B cell (primary cell): ENCODE results near the gene ELF3. TPM values are rescaled to one million over a fixed set of nuclear protein-coding genes. Genes with fewer than 3 reads are reported as not detected.

ENCODE experiments used
- ATAC-seq: fragments of 200-7000 bp; cut with Tn5 transposase; one replicate; pipeline ENCODE4 v1.10.0; 2021; ENCODE audit warnings: low read depth, mild to moderate bottlenecking, moderate number of reproducible peaks, moderate library complexity
- CTCF ChIA-PET: fragments of 350-600 bp; sonication (Branson Sonifier 250); formaldehyde crosslinking; loops from one replicate; lab custom pipeline; 2021; ENCODE audit warnings: antibody characterized with exemption, inconsistent platforms; lab: Charles Lee
- POLR2A ChIA-PET: fragments of 350-600 bp; sonication (Branson Sonifier 250); formaldehyde crosslinking; loops from one replicate; lab custom pipeline; 2021; ENCODE audit warnings: antibody characterized with exemption; lab: Charles Lee
- DNase-seq: peaks from one replicate; pipeline ENCODE4 v3.0.0; 2013
- H2AFZ ChIP-seq: 2 replicates; pipeline ENCODE4 v1.6.1; 2012; ENCODE audit warnings: mild to moderate bottlenecking, low read depth, low read length; ENCODE audit not compliant: insufficient read depth, poor library complexity, severe bottlenecking
- H3K27ac ChIP-seq, 2 donors: 1 replicate in 1 of 2; 2 replicates in 1 of 2; pipeline ENCODE4 v1.5.1; 2012 to 2013; ENCODE audit warnings: low read length in 2 of 2, mild to moderate bottlenecking in 2 of 2, moderate library complexity in 1 of 2
- H3K27me3 ChIP-seq, 4 experiments: fragments of 200-600 bp in 1 of 4; sonication (generic) in 1 of 4; replicated peaks in 1 of 4; 1 replicate in 2 of 4; 2 replicates in 2 of 4; pipeline versions ENCODE4 v1.6.1 to v1.7.0; 2013 to 2016; ENCODE audit warnings: low read length in 3 of 4, mild to moderate bottlenecking in 2 of 4, mixed read lengths in 1 of 4, moderate library complexity in 1 of 4; ENCODE audit not compliant: insufficient read depth in 4 of 4, control insufficient read depth in 3 of 4; ENCODE audit errors: control extremely low read depth in 1 of 4
- H3K36me3 ChIP-seq, 2 experiments: replicated peaks in 1 of 2; 1 replicate in 1 of 2; 2 replicates in 1 of 2; pipeline versions ENCODE4 v1.6.1 to v1.7.1; 2013; ENCODE audit warnings: low read length in 1 of 2; ENCODE audit not compliant: insufficient read depth in 2 of 2, control insufficient read depth in 1 of 2; ENCODE audit errors: control extremely low read depth in 1 of 2, extremely low read depth in 1 of 2
- H3K4me1 ChIP-seq, 2 donors: fragments of 200-600 bp in 1 of 2; sonication (generic) in 1 of 2; 1 replicate in 1 of 2; 2 replicates in 1 of 2; pipeline versions ENCODE4 v1.5.1 to v1.6.1; 2013 to 2017; ENCODE audit warnings: low read length in 2 of 2; ENCODE audit not compliant: control insufficient read depth in 2 of 2, insufficient read depth in 2 of 2
- H3K4me2 ChIP-seq: replicated peaks from 2 replicates; pipeline ENCODE3; 2012; ENCODE audit warnings: mild to moderate bottlenecking, low read depth, low read length; ENCODE audit not compliant: poor library complexity, severe bottlenecking
- H3K4me3 ChIP-seq, 5 experiments: fragments of 200-600 bp in 1 of 5; sonication (generic) in 1 of 5; 1 replicate in 3 of 5; 2 replicates in 2 of 5; pipeline versions ENCODE4 v1.5.1 to v1.7.0; 2011 to 2016; ENCODE audit warnings: low read length in 4 of 5, mild to moderate bottlenecking in 4 of 5, low read depth in 2 of 5, control low read depth in 1 of 5, moderate library complexity in 1 of 5; ENCODE audit not compliant: insufficient read depth in 1 of 5; ENCODE audit errors: control extremely low read depth in 1 of 5, extremely low read depth in 1 of 5
- H3K79me2 ChIP-seq: fragments of 200-600 bp; sonication (generic); one replicate; pipeline ENCODE4 v1.6.0; 2016; ENCODE audit warnings: low read length; ENCODE audit not compliant: control insufficient read depth, insufficient read depth
- H3K9ac ChIP-seq: fragments of 200-600 bp; sonication (generic); 2 replicates; pipeline ENCODE4 v1.6.1; 2017; ENCODE audit warnings: mild to moderate bottlenecking, low read length, moderate library complexity
- H3K9me3 ChIP-seq, 3 donors: one replicate each; pipeline versions ENCODE4 v1.6.1 to v1.7.1; 2013; ENCODE audit warnings: low read length in 2 of 3; ENCODE audit not compliant: control insufficient read depth in 2 of 3, insufficient read depth in 1 of 3; ENCODE audit errors: control extremely low read depth in 1 of 3
- H4K20me1 ChIP-seq: 2 replicates; pipeline ENCODE4 v1.6.0; 2012; ENCODE audit warnings: mild to moderate bottlenecking, low read length; ENCODE audit not compliant: insufficient read depth, control insufficient read depth, poor library complexity, severe bottlenecking
- H3K27ac Mint-ChIP-seq: one replicate; pipeline ENCODE4 v1.8.0; 2021; ENCODE audit warnings: mixed read lengths
- H3K27me3 Mint-ChIP-seq: one replicate; pipeline ENCODE4 v1.8.0; 2021; ENCODE audit warnings: mixed read lengths
- H3K4me1 Mint-ChIP-seq: one replicate; pipeline ENCODE4 v1.8.0; 2021; ENCODE audit warnings: mixed read lengths
- H3K4me3 Mint-ChIP-seq: one replicate; pipeline ENCODE4 v1.8.0; 2021; ENCODE audit warnings: mixed read lengths
- H3K9me3 Mint-ChIP-seq: one replicate; pipeline ENCODE4 v1.8.0; 2022; ENCODE audit warnings: mixed read lengths; ENCODE audit not compliant: insufficient read depth
- EZH2 ChIP-seq: IDR thresholded peaks from 2 replicates; pipeline ENCODE4 v1.6.1; 2012; ENCODE audit warnings: borderline replicate concordance, low read depth, mild to moderate bottlenecking, moderate library complexity, low read length; ENCODE audit not compliant: insufficient read depth, poor library complexity, severe bottlenecking
- WGBS: methylation state at CpG from one replicate; pipeline ENCODE4 v1.1.5; 2013; ENCODE audit warnings: missing lambda C conversion rate; ENCODE audit not compliant: insufficient coverage; 5-methylcytosine and 5-hydroxymethylcytosine counted together
- intact Hi-C: fragments of 100-400 bp; cut with micrococcal nuclease; formaldehyde crosslinking; loops from one replicate; pipeline ENCODE4 v1.10.0; 2022
- polyA plus RNA-seq: library from polyadenylated mRNA; depleted of rRNA; stranded (reverse); fragments of >200 nt; gene quantifications from 2 replicates; pipeline ENCODE4 v1.2.3, GENCODE V29; 2012
- total RNA-seq, 2 donors: library from RNA; stranded (reverse); fragments of 120-200 nt in 1 of 2; gene quantifications; 1 replicate in 1 of 2; 2 replicates in 1 of 2; pipeline versions ENCODE4 v1.2.3 to v1.2.4, GENCODE V29; 2013 to 2022
- TF ChIP-seq, protein P1 (sequence below): fragments of 200-600 bp; IDR thresholded peaks from one replicate; pipeline ENCODE4 v1.8.0; 2022; ENCODE audit warnings: antibody characterized with exemption, mild to moderate bottlenecking

ELF3 gene
- total and polyA plus RNA-seq, 2 donors (not counting 1 experiment from before 2014, with no cell fraction given), result 1.6 to 4.0 TPM

DNA sequence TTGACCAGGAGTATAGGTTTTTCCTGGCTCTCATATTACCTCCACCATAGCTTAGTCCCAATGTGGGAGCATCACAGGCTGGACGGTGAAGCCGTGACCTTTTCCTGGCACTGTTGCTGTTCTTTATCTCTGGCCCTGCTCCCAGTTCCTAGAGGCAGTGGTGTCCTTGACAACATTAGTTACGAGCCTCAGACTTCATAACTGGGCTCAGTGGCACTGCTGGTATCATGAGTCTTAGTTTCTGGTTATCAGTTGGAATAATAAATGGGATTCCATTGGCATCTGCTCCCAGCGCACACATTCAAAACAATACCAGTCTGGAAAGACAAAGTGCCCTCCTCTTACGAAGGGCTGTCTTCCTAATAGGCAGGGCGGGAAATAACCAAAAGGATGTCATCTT is 20.0 kb upstream of the ELF3 start:
- Histone ChIP-seq H3K4me2 (no peak overlapping the region), H4K20me1 (no peaks in the 10 kb centered on the region), H3K27ac (no peak overlapping the region), H3K4me3 (no peak overlapping the region), H3K36me3 (peaks cover 0 to 36% of the 10 kb centered on the region in 2 experiments), H3K9me3 (no peaks in the 10 kb centered on the region), H3K79me2 (no peaks in the 10 kb centered on the region), H2AFZ (no peak overlapping the region), H3K27me3 (no peaks in the 10 kb centered on the region), H3K9ac (no peak overlapping the region), H3K4me1 (no peaks in the 10 kb centered on the region)
- Mint-ChIP-seq H3K9me3 (no peaks in the 10 kb centered on the region), H3K4me1 (peaks cover 4% of the 10 kb centered on the region), H3K4me3 (no peak overlapping the region), H3K27me3 (no peaks in the 10 kb centered on the region), H3K27ac (no peak overlapping the region)
- ATAC-seq (no peak), DNase-seq (no peak)
- intact Hi-C loops, result no loop called here
- 100% methylated on average over 2 of the region's 6 CpGs for WGBS
- ChIA-PET CTCF (no interaction called here), POLR2A (no interaction called here)
- TF ChIP-seq, protein P1, sequence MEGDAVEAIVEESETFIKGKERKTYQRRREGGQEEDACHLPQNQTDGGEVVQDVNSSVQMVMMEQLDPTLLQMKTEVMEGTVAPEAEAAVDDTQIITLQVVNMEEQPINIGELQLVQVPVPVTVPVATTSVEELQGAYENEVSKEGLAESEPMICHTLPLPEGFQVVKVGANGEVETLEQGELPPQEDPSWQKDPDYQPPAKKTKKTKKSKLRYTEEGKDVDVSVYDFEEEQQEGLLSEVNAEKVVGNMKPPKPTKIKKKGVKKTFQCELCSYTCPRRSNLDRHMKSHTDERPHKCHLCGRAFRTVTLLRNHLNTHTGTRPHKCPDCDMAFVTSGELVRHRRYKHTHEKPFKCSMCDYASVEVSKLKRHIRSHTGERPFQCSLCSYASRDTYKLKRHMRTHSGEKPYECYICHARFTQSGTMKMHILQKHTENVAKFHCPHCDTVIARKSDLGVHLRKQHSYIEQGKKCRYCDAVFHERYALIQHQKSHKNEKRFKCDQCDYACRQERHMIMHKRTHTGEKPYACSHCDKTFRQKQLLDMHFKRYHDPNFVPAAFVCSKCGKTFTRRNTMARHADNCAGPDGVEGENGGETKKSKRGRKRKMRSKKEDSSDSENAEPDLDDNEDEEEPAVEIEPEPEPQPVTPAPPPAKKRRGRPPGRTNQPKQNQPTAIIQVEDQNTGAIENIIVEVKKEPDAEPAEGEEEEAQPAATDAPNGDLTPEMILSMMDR, result no peak
- no peak for TF ChIP-seq EZH2

DNA sequence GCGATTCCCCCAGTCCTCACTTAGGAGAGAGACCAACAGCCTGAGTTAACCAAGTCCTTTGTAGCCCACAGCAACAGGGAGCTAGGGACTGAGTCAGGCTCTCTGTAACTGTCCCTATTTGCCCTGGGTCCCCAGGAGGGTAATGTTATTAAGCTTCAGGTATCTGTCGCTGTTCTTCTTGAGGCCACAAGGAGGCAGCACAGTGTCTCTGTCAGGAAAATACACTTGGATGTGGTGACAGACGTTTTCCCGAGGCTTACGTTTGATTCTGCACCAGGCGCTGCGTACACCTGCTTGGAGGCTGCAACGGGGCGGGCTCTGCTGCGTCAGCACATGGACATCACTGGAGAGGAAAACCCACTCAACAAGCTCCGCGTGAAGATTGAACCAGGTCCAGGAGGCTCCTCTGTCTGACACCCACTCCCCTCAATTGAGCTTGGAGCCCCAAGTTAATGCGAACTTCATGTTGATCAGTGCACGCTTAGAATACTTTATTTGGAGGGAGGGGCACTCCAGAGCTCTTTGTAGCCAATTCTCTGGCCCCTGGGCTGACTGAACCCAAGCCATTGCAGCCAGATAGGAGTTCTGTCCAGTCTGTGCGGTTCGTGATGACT is 10.7 kb upstream of the ELF3 start:
- CTCF ChIA-PET, result interaction anchor here (0.7 to 3.4 kb wide), 13 partner anchors 9 to 751 kb away, joined by 3 to 22 read pairs (median 4); partner anchors contain the start of gene RNPEP
- H3K27me3 ChIP-seq, result no peaks in the 10 kb centered on the region
- H3K9me3 ChIP-seq, result no peaks in the 10 kb centered on the region
- Mint-ChIP-seq H3K27ac (no peak overlapping the region), H3K9me3 (no peaks in the 10 kb centered on the region), H3K4me1 (no peaks in the 10 kb centered on the region), H3K27me3 (no peaks in the 10 kb centered on the region), H3K4me3 (no peak overlapping the region)
- TF ChIP-seq EZH2, result no peak
- TF ChIP-seq, protein P1, result peak; percentile 71
- peak; percentile 49 for ATAC-seq
- H3K4me1 ChIP-seq, result no peaks in the 10 kb centered on the region
- intact Hi-C loops, result no loop called here
- no peaks in the 10 kb centered on the region for H4K20me1 ChIP-seq
- peak; percentile 47 for DNase-seq
- WGBS, result 80% methylated on average over 13 of the region's 16 CpGs
- no peak overlapping the region for H3K27ac ChIP-seq
- H3K4me2 ChIP-seq, result no peak overlapping the region
- H2AFZ ChIP-seq, result no peak overlapping the region
- peaks cover 9 to 64% of the 10 kb centered on the region in 2 experiments for H3K36me3 ChIP-seq
- POLR2A ChIA-PET, result no interaction called here
- no peaks in the 10 kb centered on the region for H3K79me2 ChIP-seq
- H3K9ac ChIP-seq, result no peak overlapping the region
- no peak overlapping the region for H3K4me3 ChIP-seq
